HG03457 (cell line): ENCODE results near the gene GTSE1.

Source experiments
- ATAC-seq: cut with Tn5 transposase; IDR thresholded peaks from one replicate; pipeline ENCODE4 v1.9.1; 2021; ENCODE audit warnings: moderate number of reproducible peaks; ENCODE audit not compliant: unreplicated experiment

The GTSE1 gene

DNA sequence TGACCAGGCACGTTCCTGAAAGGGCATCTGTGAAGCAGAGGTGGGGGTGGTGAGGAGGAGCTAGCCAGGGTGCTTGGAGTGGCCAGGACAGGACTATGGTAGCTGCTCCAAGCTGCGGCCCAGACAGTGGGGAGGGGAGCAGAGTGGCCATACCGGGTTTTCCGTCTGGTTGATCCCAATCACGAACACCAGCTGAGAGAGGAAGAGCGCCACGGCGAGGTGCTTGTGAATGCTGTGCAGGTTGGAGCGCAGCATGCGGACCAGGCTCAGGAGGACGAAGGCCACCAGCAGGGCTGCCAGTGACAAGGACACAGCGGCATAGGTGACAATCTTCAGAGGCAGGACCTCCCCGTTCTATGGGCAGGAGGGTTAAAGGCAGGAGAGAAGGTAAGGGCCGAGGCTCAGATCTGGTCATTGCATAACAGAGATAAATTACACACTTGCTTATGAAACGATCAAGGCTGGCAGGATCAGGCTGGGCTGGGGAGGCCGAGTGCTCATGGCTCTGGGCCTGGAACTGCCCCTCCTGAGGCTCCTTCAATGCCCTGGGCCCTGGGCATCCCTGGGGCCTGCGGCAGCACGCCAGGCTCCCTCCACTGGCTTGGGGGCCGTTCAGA, 80.3 kb downstream of the GTSE1 start:
- no peak for ATAC-seq

DNA sequence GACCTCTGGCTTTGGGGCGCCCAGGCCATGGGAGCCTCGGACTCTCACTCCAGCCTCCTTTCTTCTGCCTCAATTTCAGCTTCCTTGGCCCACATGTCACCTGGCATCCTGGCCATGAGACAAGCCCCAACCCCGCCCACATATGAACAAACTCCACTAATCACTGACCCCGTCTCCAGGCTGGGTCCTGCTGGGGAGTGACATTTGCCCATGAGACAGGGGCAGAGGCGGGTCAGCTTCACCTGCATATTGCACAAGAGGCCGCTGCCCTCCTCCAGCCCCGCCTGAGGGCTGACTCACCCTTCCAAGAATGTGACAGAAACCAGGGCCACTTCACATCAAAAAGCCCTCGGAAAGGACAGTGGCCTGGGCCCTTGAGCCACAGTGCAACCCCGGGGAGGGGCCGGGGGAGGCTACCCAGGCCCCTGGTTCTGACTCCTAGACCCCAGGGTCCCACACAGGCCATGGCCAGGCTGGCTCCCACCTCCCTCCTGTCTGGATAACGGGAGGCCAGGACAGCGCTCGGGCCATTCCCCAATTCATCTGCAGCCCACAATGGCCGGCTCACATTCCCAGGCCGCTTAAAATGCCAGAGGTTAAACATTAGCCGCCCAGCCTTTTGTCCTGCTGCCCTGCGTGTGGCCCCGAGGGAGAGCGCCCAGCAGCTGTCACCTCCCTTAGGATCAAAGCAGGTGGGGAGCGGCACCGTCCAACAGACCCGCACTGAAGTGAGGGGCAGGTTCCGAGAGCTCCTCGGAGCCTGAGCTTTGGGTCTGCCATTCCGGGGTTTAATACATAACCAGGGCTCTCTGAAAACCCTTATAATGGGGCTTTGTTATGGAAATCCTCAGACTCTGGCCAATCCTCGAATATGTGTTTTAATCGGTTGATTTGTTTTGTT, 81.1 kb downstream of the GTSE1 start:
- no peak for ATAC-seq

DNA sequence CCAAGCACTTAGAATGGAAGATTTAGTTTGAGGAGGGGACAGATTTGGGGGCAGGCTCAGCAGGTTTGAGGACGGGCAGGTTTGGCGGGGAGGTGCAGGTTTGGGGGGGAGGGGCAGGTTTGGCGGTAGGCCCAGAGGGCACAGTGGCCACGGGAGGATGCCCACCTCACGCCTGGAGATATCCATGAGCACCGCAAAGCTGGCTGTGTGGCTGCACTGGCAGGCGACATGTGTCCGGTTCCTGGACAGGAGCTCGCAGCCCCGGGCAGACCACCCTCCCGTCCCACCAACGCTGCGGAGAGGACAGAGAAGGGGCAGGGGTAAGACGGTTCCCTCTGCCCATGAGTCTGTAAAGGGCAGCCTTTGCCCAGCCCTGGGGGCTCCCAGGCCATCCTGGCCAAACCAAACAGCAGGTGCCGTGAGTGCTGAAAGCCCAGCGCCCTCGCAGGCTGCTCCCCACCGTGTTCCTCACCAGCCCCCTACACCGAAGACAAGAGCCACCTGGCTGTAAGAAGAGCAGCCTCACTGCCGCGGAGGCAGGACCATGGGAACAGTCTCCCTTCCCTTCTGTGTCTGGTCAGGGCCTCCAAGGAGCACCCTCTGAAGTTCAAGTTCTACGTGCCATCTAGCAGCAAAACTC, 81.9 kb downstream of the GTSE1 start:
- no peak for ATAC-seq

DNA sequence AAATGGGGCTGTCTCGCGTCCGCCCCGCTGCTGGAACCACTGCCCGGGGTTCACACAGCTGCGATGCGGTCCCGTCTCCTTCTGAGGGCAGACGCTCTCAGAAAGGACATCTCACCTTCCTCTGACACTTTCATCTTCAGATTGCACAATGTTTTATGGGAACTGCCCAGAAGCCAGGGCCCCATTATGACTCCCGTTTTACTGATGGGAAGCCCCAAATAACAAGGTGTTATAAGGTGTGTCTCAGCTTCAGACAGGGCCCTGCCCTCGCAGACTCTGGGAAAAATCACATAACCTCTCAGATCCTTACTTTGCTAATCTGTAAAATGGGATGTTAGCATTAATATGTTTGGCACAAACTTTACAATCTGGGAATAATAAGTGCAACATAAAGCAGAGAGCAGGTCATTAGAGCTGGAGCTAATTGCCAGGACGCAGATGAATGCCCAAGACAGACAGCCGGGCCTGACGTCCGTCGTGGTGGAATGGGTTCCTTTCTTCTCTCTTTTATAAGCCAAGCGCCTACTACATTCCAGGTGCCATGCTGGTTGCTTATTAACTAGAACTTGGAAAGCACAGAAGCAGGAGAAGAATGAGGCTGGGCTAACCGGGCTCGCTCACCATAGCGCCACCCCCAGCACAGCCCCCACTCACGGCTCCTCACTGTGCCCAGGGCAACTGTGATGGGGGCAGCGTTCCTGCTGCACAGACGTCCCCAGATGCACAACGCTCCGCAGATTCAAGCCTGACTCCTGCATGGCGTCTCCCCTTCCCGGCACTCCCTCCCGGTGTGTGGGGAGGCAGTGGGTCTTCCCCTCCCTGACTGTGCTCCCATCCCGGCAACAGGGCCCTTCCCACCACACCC, 82.6 kb downstream of the GTSE1 start:
- no peak for ATAC-seq

DNA sequence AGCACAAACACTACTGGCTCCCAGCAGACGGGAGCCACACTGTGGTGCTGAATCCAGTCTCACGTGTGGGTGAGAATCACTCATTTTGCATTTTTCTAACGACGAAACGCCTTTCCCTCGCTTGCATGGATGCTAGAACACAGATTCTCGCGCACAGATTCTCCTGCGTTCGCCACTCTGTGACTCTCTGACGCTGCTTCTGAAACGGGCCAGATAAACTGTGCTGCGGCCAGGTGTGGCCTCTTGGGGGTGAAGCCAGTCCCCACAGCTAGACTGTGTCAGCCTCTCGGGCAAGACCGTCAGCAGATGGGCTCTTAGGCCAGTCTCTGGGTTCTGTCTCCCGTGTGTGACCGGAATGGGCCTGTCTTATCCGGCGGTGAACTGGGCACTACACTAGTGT, 83.4 kb downstream of the GTSE1 start:
- ATAC-seq: no peak
